ENCODE measurements around the gene RGS6.

Gene RGS6

GRCh38 chr14:72524295-72524629, 592.0 kb downstream of the RGS6 start:
- H3K27me3 ChIP-seq (ENCODE audit: control insufficient read depth, insufficient read depth, low read length), result 0 out of 2 replicates have a peak, but pooled peaks cover under 1% of the 10 kb centered on the region
- H3K4me3 ChIP-seq (ENCODE audit: low read depth, low read length), result no peak overlapping the region
- no peaks in the 10 kb centered on the region for H3K36me3 ChIP-seq (ENCODE audit: control insufficient read depth, insufficient read depth, low read length)
- no peak overlapping the region for H3K9ac ChIP-seq (ENCODE audit: low read length)
- H3K4me1 ChIP-seq (ENCODE audit: control insufficient read depth, insufficient read depth, low read length), result no peaks in the 10 kb centered on the region
- H3K27ac ChIP-seq (ENCODE audit: low read depth, low read length), result no peak overlapping the region
- H3K9me3 ChIP-seq (ENCODE audit: control insufficient read depth, insufficient read depth, low read depth, low read length), result peaks cover 12% of the 10 kb centered on the region

- Histone ChIP-seq H3K36me3 (ENCODE audit: control insufficient read depth, insufficient read depth, low read length) (no peaks in the 10 kb centered on the region), H3K27ac (ENCODE audit: low read depth, low read length) (no peak overlapping the region), H3K4me3 (ENCODE audit: low read depth, low read length) (no peak overlapping the region), H3K9me3 (ENCODE audit: control insufficient read depth, insufficient read depth, low read depth, low read length) (peaks cover 9% of the 10 kb centered on the region; the same call in 1 of the 2 replicates), H3K27me3 (ENCODE audit: control insufficient read depth, insufficient read depth, low read length) (0 out of 2 replicates have a peak, but pooled peaks cover 3% of the 10 kb centered on the region), H3K4me1 (ENCODE audit: control insufficient read depth, insufficient read depth, low read length) (no peaks in the 10 kb centered on the region), H3K9ac (ENCODE audit: low read length) (no peak overlapping the region)
Measured at GRCh38 chr14:72525087-72525915, 593.1 kb downstream of the RGS6 start.

- H3K27me3 ChIP-seq (ENCODE audit: control insufficient read depth, insufficient read depth, low read length), result 0 out of 2 replicates have a peak, but pooled peaks cover 3% of the 10 kb centered on the region
- no peak overlapping the region for H3K27ac ChIP-seq (ENCODE audit: low read depth, low read length)
- H3K4me1 ChIP-seq (ENCODE audit: control insufficient read depth, insufficient read depth, low read length), result no peaks in the 10 kb centered on the region
- H3K4me3 ChIP-seq (ENCODE audit: low read depth, low read length), result no peak overlapping the region
- peaks cover 1% of the 10 kb centered on the region for H3K9me3 ChIP-seq (ENCODE audit: control insufficient read depth, insufficient read depth, low read depth, low read length)
- no peak overlapping the region for H3K9ac ChIP-seq (ENCODE audit: low read length)
- H3K36me3 ChIP-seq (ENCODE audit: control insufficient read depth, insufficient read depth, low read length), result no peaks in the 10 kb centered on the region
Measured at GRCh38 chr14:72527591-72527990, 595.4 kb downstream of the RGS6 start.

- Histone ChIP-seq H3K27ac (ENCODE audit: low read depth, low read length) (no peak overlapping the region), H3K27me3 (ENCODE audit: control insufficient read depth, insufficient read depth, low read length) (0 out of 2 replicates have a peak, but pooled peaks cover 3% of the 10 kb centered on the region), H3K36me3 (ENCODE audit: control insufficient read depth, insufficient read depth, low read length) (no peaks in the 10 kb centered on the region), H3K9me3 (ENCODE audit: control insufficient read depth, insufficient read depth, low read depth, low read length) (peaks cover 8% of the 10 kb centered on the region), H3K9ac (ENCODE audit: low read length) (no peak overlapping the region), H3K4me3 (ENCODE audit: low read depth, low read length) (no peak overlapping the region), H3K4me1 (ENCODE audit: control insufficient read depth, insufficient read depth, low read length) (no peaks in the 10 kb centered on the region)
Measured at GRCh38 chr14:72528059-72528862, 596.0 kb downstream of the RGS6 start.

- Histone ChIP-seq H3K27ac (ENCODE audit: low read depth, low read length) (no peak overlapping the region), H3K36me3 (ENCODE audit: control insufficient read depth, insufficient read depth, low read length) (no peaks in the 10 kb centered on the region), H3K4me3 (ENCODE audit: low read depth, low read length) (no peak overlapping the region), H3K27me3 (ENCODE audit: control insufficient read depth, insufficient read depth, low read length) (0 out of 2 replicates have a peak, but pooled peaks cover 3% of the 10 kb centered on the region), H3K9ac (ENCODE audit: low read length) (no peak overlapping the region), H3K9me3 (ENCODE audit: control insufficient read depth, insufficient read depth, low read depth, low read length) (peaks cover 13% of the 10 kb centered on the region), H3K4me1 (ENCODE audit: control insufficient read depth, insufficient read depth, low read length) (no peaks in the 10 kb centered on the region)
Measured at GRCh38 chr14:72528863-72529175, 596.6 kb downstream of the RGS6 start.

- H3K9me3 ChIP-seq (ENCODE audit: control insufficient read depth, insufficient read depth, low read depth, low read length), result peaks cover 15% of the 10 kb centered on the region
- no peak overlapping the region for H3K27ac ChIP-seq (ENCODE audit: low read depth, low read length)
- no peaks in the 10 kb centered on the region for H3K4me1 ChIP-seq (ENCODE audit: control insufficient read depth, insufficient read depth, low read length)
Measured at GRCh38 chr14:72532686-72533454, 600.6 kb downstream of the RGS6 start.

GRCh38 chr14:72535485-72535884, 603.3 kb downstream of the RGS6 start:
- Histone ChIP-seq H3K9me3 (ENCODE audit: control insufficient read depth, insufficient read depth, low read depth, low read length) (peaks cover 15% of the 10 kb centered on the region), H3K27me3 (ENCODE audit: control insufficient read depth, insufficient read depth, low read length) (no peaks in the 10 kb centered on the region), H3K36me3 (ENCODE audit: control insufficient read depth, insufficient read depth, low read length) (no peaks in the 10 kb centered on the region), H3K4me3 (ENCODE audit: low read depth, low read length) (no peak overlapping the region), H3K9ac (ENCODE audit: low read length) (no peak overlapping the region), H3K27ac (ENCODE audit: low read depth, low read length) (no peak overlapping the region), H3K4me1 (ENCODE audit: control insufficient read depth, insufficient read depth, low read length) (no peaks in the 10 kb centered on the region)

More at GRCh38 chr14:72532686-72533454, 600.6 kb downstream of the RGS6 start:
- Histone ChIP-seq H3K27me3 (ENCODE audit: control insufficient read depth, insufficient read depth, low read length) (0 out of 2 replicates have a peak, but pooled peaks cover 3% of the 10 kb centered on the region), H3K4me3 (ENCODE audit: low read depth, low read length) (no peak overlapping the region), H3K36me3 (ENCODE audit: control insufficient read depth, insufficient read depth, low read length) (no peaks in the 10 kb centered on the region), H3K9ac (ENCODE audit: low read length) (no peak overlapping the region)

GRCh38 chr14:72538387-72538786, 606.2 kb downstream of the RGS6 start:
- no peaks in the 10 kb centered on the region for H3K36me3 ChIP-seq (ENCODE audit: control insufficient read depth, insufficient read depth, low read length)
- no peak overlapping the region for H3K9ac ChIP-seq (ENCODE audit: low read length)
- no peaks in the 10 kb centered on the region for H3K4me1 ChIP-seq (ENCODE audit: control insufficient read depth, insufficient read depth, low read length)
- H3K4me3 ChIP-seq (ENCODE audit: low read depth, low read length), result no peak overlapping the region
- no peak overlapping the region for H3K27ac ChIP-seq (ENCODE audit: low read depth, low read length)
- peaks cover 6% of the 10 kb centered on the region for H3K9me3 ChIP-seq (ENCODE audit: control insufficient read depth, insufficient read depth, low read depth, low read length)
- no peaks in the 10 kb centered on the region for H3K27me3 ChIP-seq (ENCODE audit: control insufficient read depth, insufficient read depth, low read length)

GRCh38 chr14:72539661-72540315, 607.6 kb downstream of the RGS6 start:
- Histone ChIP-seq H3K9me3 (ENCODE audit: control insufficient read depth, insufficient read depth, low read depth, low read length) (no peaks in the 10 kb centered on the region), H3K27ac (ENCODE audit: low read depth, low read length) (no peak overlapping the region), H3K36me3 (ENCODE audit: control insufficient read depth, insufficient read depth, low read length) (no peaks in the 10 kb centered on the region), H3K9ac (ENCODE audit: low read length) (no peak overlapping the region), H3K4me3 (ENCODE audit: low read depth, low read length) (no peak overlapping the region), H3K4me1 (ENCODE audit: control insufficient read depth, insufficient read depth, low read length) (peaks cover 7% of the 10 kb centered on the region), H3K27me3 (ENCODE audit: control insufficient read depth, insufficient read depth, low read length) (no peaks in the 10 kb centered on the region)

GRCh38 chr14:72540836-72541235, 608.6 kb downstream of the RGS6 start:
- H3K36me3 ChIP-seq (ENCODE audit: control insufficient read depth, insufficient read depth, low read length), result no peaks in the 10 kb centered on the region
- no peak overlapping the region for H3K9ac ChIP-seq (ENCODE audit: low read length)
- peaks cover 13% of the 10 kb centered on the region for H3K4me1 ChIP-seq (ENCODE audit: control insufficient read depth, insufficient read depth, low read length)
- H3K27me3 ChIP-seq (ENCODE audit: control insufficient read depth, insufficient read depth, low read length), result no peaks in the 10 kb centered on the region
- H3K9me3 ChIP-seq (ENCODE audit: control insufficient read depth, insufficient read depth, low read depth, low read length), result no peaks in the 10 kb centered on the region
- no peak overlapping the region for H3K27ac ChIP-seq (ENCODE audit: low read depth, low read length)
- no peak overlapping the region for H3K4me3 ChIP-seq (ENCODE audit: low read depth, low read length)
